ENCODE measurements around the gene CRHR1.

The CRHR1 gene

DNA sequence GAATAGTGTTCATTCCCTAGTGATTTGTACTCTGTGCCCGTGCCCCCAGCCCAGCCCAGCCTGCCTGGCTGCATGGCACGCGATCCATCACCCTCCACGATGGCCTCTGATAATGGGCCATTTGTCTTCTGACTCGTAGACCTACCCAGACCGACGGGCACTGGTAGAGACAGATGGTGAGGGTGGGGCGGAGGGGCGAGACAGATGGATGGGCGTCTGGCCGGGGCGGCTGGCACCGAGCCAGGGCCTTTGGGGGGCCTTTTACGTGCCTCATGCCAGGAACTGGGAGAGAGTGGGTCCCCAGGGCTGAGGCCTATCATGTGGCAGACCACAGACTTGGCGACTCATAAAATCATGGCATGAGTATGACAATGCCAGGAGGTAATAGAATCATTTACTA is 25.4 kb downstream of the CRHR1 start:
- Histone ChIP-seq H3K4me1 (ENCODE audit: control insufficient read depth, insufficient read depth, low read length) (no peaks in the 10 kb centered on the region), H3K27me3 (ENCODE audit: control insufficient read depth in 1 of 2, insufficient read depth in 2 of 2, low read length in 2 of 2) (peaks cover 9 to 16% of the 10 kb centered on the region in 2 donors), H3K36me3 (ENCODE audit: control insufficient read depth in 2 of 2, insufficient read depth in 2 of 2, low read length in 2 of 2) (no peaks in the 10 kb centered on the region), H3K4me3 (ENCODE audit: low read length in 2 of 2) (no peak overlapping the region), H3K9ac (ENCODE audit: low read length in 2 of 2) (no peak overlapping the region), H3K27ac (ENCODE audit: low read length) (no peak overlapping the region), H3K9me3 (ENCODE audit: control insufficient read depth in 2 of 2, low read length in 2 of 2) (no peaks in the 10 kb centered on the region)

DNA sequence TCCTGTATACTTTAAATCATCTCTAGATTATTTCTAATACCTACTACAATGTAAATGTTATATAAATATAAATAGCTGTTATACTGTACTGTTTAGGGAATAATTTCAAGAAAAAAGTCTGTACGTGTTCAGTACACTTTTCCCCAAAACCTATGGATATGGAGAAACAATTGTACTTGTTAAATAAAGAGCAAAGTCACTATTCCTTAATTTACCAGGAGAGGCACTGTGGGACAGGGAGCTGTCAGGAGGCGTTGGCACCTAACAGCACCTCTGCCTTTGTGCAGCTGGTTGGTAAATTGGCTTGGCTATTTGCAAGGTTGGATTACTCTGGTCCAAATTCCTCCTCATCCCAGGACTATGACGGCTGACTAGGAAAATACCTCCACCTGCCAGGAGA is 28.0 kb downstream of the CRHR1 start:
- H3K36me3 ChIP-seq (ENCODE audit: control insufficient read depth in 2 of 2, insufficient read depth in 2 of 2, low read length in 2 of 2) = no peaks in the 10 kb centered on the region
- peaks cover 9 to 11% of the 10 kb centered on the region in 2 donors for H3K27me3 ChIP-seq (ENCODE audit: control insufficient read depth in 1 of 2, insufficient read depth in 2 of 2, low read length in 2 of 2)

DNA sequence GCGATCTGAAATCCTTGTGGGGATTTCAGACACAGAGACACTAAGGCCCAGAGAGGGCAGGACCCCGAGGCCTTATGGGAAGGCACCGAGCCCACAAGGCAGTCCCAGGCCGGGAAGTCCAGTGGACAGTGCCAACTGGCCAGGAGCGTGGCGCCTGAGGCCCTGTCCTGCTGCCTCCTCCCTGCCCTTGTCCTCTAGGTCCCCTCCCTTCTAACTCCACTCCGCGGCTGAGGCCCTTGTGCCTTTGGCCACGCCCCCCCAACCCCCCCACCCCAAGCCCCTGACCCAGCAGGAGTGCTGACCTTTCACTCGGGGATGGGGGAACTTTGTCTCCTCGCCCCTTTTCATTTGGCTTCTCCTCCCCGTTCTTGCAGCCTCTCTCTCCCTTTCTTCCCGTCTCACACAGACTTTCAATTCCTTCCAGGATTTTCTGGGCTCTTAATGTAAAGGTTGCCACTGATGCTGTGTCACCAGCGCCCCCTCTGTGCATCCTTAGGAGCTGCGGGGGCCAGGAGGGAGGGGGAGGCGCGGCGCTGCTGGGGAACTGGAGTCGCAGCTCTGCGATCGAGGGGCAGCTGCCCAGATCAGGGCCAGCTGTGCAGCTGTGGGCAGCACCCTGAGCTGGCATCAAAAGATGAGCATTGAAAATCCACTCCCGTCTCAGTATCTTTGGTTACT is 29.1 kb downstream of the CRHR1 start:
- Histone ChIP-seq H3K4me1 (ENCODE audit: control insufficient read depth, insufficient read depth, low read length) (peaks cover 2% of the 10 kb centered on the region), H3K27ac (ENCODE audit: low read length) (no peak overlapping the region), H3K27me3 (ENCODE audit: control insufficient read depth in 1 of 2, insufficient read depth in 2 of 2, low read length in 2 of 2) (peaks cover 7 to 9% of the 10 kb centered on the region in 2 donors), H3K36me3 (ENCODE audit: control insufficient read depth in 2 of 2, insufficient read depth in 2 of 2, low read length in 2 of 2) (no peaks in the 10 kb centered on the region), H3K4me3 (ENCODE audit: low read length in 2 of 2) (no peak overlapping the region), H3K9me3 (ENCODE audit: control insufficient read depth in 2 of 2, low read length in 2 of 2) (no peaks in the 10 kb centered on the region), H3K9ac (ENCODE audit: low read length in 2 of 2) (no peak overlapping the region)

More for the DNA sequence above, 28.0 kb downstream of the CRHR1 start:
- peaks cover 2% of the 10 kb centered on the region for H3K4me1 ChIP-seq (ENCODE audit: control insufficient read depth, insufficient read depth, low read length)
- H3K9ac ChIP-seq (ENCODE audit: low read length in 2 of 2) = no peak overlapping the region
- H3K9me3 ChIP-seq (ENCODE audit: control insufficient read depth in 2 of 2, low read length in 2 of 2) = no peaks in the 10 kb centered on the region
- no peak overlapping the region for H3K27ac ChIP-seq (ENCODE audit: low read length)
- H3K4me3 ChIP-seq (ENCODE audit: low read length in 2 of 2) = no peak overlapping the region

DNA sequence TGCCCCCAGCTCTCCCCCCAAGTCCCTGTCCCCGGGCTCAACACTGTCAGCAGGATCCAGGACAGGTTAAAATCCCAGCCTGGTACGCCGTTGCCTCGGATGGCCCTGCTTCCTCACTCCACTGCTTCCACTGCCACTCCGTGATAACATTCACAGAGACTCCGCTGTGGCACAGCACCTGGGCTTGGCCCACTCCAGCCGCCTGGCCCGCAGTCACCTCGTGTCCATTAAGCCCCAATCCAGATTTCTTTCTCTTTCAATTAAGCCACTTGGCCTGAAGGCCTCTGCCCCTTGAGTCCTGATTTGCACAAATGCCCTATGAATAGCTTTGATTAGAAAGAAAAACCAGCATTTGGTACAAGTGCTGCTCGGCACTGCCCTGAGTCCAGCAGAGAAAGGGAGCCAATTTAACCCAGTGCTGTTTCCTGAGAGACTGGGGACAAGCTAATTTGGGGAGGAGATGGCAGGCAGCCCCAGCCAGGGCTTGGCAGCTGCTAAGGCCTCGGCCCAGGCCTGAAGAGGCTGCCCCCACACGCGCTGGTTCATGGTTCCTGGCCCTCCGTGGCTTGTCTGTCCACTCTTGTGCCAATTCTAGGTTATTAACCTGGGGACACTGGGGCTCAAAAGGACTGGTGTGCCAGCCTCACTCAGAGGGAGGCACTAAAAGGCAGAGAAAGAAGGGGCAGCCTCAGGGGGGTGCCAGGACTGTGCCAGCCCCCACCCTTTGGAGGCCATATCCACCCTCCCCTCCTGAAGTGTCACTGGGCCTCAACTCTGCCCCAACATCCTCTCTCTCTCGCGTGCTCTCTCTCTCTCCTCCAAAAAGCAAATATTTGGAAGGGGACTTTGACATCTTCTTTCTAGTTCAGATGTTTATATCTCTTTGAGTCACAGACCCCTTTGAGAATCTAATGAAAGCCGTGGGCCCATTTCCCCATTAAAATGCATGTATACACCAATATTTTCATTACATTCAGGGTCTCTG is 30.8 kb downstream of the CRHR1 start:
- no peaks in the 10 kb centered on the region for H3K36me3 ChIP-seq (ENCODE audit: control insufficient read depth in 2 of 2, insufficient read depth in 2 of 2, low read length in 2 of 2)
- no peaks in the 10 kb centered on the region for H3K9me3 ChIP-seq (ENCODE audit: control insufficient read depth in 2 of 2, low read length in 2 of 2)
- no peak overlapping the region for H3K9ac ChIP-seq (ENCODE audit: low read length in 2 of 2)
- H3K4me3 ChIP-seq (ENCODE audit: low read length in 2 of 2) = no peak overlapping the region
- peaks cover 3 to 7% of the 10 kb centered on the region in 2 donors for H3K27me3 ChIP-seq (ENCODE audit: control insufficient read depth in 1 of 2, insufficient read depth in 2 of 2, low read length in 2 of 2)
- peaks cover 2% of the 10 kb centered on the region for H3K4me1 ChIP-seq (ENCODE audit: control insufficient read depth, insufficient read depth, low read length)
- no peak overlapping the region for H3K27ac ChIP-seq (ENCODE audit: low read length)

DNA sequence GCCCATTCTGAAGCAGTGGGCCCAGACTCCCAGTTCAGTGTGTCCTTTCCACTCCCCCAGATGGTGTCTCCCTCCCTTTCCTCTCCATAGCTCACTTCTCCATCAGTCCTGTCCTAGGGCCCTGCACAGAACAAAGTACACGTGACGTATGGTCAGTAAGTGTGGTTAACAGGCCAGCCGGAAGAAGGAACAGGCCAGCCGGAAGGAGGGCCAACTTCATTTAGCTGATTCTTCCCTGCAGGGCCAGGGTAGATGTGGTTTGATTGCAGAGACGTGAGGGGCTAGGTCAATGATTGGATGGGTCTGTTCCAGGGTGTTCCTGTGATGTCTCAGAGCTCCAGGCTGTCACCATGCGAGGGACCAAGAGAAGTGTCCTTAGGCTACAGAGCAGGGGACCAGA is 31.6 kb downstream of the CRHR1 start:
- no peak overlapping the region for H3K9ac ChIP-seq (ENCODE audit: low read length in 2 of 2)
- H3K27me3 ChIP-seq (ENCODE audit: control insufficient read depth in 1 of 2, insufficient read depth in 2 of 2, low read length in 2 of 2) = peaks cover 3 to 5% of the 10 kb centered on the region in 2 donors
- H3K36me3 ChIP-seq (ENCODE audit: control insufficient read depth in 2 of 2, insufficient read depth in 2 of 2, low read length in 2 of 2) = no peaks in the 10 kb centered on the region
- H3K4me3 ChIP-seq (ENCODE audit: low read length in 2 of 2) = no peak overlapping the region
- no peaks in the 10 kb centered on the region for H3K9me3 ChIP-seq (ENCODE audit: control insufficient read depth in 2 of 2, low read length in 2 of 2)
- no peak overlapping the region for H3K27ac ChIP-seq (ENCODE audit: low read length)
- H3K4me1 ChIP-seq (ENCODE audit: control insufficient read depth, insufficient read depth, low read length) = peaks cover 2% of the 10 kb centered on the region

DNA sequence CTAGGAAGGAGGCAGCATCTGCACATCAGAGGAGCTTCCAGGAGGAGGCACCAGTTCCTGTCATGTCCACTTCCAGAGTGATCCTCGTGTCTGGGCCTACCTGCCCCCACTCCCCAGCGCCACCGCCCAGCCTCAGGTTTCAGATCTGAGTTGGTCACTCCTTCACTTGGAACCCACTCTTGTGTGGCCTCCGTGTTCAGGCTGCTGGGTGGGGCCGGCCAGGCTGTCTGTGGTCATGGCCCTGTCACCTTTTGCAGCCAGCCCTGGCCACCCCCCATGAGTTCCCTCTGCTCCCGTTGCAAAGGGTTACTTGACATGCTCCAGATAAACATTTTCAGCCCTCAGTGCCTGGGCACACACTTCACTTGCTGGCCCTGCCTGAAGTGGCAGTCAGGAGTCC is 33.9 kb downstream of the CRHR1 start:
- no peak overlapping the region for H3K4me3 ChIP-seq (ENCODE audit: low read length in 2 of 2)
- no peaks in the 10 kb centered on the region for H3K9me3 ChIP-seq (ENCODE audit: control insufficient read depth in 2 of 2, low read length in 2 of 2)
- H3K27me3 ChIP-seq (ENCODE audit: control insufficient read depth in 1 of 2, insufficient read depth in 2 of 2, low read length in 2 of 2) = peaks cover 2 to 3% of the 10 kb centered on the region in 2 donors
- no peak overlapping the region for H3K9ac ChIP-seq (ENCODE audit: low read length in 2 of 2)
- no peaks in the 10 kb centered on the region for H3K36me3 ChIP-seq (ENCODE audit: control insufficient read depth in 2 of 2, insufficient read depth in 2 of 2, low read length in 2 of 2)
- no peak overlapping the region for H3K27ac ChIP-seq (ENCODE audit: low read length)
- H3K4me1 ChIP-seq (ENCODE audit: control insufficient read depth, insufficient read depth, low read length) = peaks cover 2% of the 10 kb centered on the region

DNA sequence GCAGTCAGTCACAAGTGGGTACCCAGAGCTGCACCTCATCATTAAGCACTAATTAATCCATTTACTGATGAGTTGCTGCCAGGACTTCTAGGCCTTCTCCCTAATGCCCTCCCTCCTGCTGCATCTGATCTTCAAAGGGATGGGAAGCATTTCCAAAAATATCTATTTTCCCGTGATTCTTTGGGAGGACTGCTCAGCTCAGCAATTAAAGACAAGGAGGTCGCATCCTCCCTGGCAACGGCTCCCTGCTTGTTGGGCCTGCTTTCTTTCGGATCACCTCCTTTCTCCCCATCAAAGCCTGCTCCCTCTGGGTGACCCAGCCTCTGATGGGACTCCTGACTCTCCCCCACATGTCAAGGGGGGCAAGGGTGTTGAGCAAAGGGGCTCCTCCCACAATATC is 34.6 kb downstream of the CRHR1 start:
- Histone ChIP-seq H3K9me3 (ENCODE audit: control insufficient read depth in 2 of 2, low read length in 2 of 2) (no peaks in the 10 kb centered on the region), H3K27me3 (ENCODE audit: control insufficient read depth in 1 of 2, insufficient read depth in 2 of 2, low read length in 2 of 2) (peaks cover 0 to 2% of the 10 kb centered on the region in 2 donors), H3K36me3 (ENCODE audit: control insufficient read depth in 2 of 2, insufficient read depth in 2 of 2, low read length in 2 of 2) (no peaks in the 10 kb centered on the region), H3K27ac (ENCODE audit: low read length) (no peak overlapping the region), H3K4me3 (ENCODE audit: low read length in 2 of 2) (no peak overlapping the region), H3K4me1 (ENCODE audit: control insufficient read depth, insufficient read depth, low read length) (peaks cover 2% of the 10 kb centered on the region), H3K9ac (ENCODE audit: low read length in 2 of 2) (no peak overlapping the region)

DNA sequence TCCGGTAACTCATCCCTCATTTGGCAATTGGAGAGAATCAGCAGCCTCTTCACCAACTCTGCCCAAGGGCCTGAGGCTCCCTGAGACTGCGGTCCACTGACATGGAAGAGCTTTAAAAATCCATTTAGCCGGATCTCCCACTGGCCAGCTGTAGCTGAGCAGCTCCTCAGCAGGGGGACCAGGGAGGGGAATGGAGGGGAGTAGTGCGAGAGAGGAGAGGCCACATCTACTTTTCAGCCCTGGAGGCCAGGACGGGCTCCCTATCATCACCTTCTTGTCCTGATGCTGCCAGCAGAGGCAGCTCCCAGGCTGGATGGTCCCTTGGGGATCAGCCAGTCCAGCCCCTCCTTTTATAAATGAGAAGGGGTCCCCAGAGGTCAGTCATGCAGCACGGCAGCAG is 35.5 kb downstream of the CRHR1 start:
- no peaks in the 10 kb centered on the region for H3K9me3 ChIP-seq (ENCODE audit: control insufficient read depth in 2 of 2, low read length in 2 of 2)
- peaks cover 2% of the 10 kb centered on the region for H3K4me1 ChIP-seq (ENCODE audit: control insufficient read depth, insufficient read depth, low read length)
- peaks cover 0 to 5% of the 10 kb centered on the region in 2 donors for H3K27me3 ChIP-seq (ENCODE audit: control insufficient read depth in 1 of 2, insufficient read depth in 2 of 2, low read length in 2 of 2)
- no peak overlapping the region for H3K27ac ChIP-seq (ENCODE audit: low read length)
- no peak overlapping the region for H3K9ac ChIP-seq (ENCODE audit: low read length in 2 of 2)
- H3K4me3 ChIP-seq (ENCODE audit: low read length in 2 of 2) = no peak overlapping the region
- H3K36me3 ChIP-seq (ENCODE audit: control insufficient read depth in 2 of 2, insufficient read depth in 2 of 2, low read length in 2 of 2) = no peaks in the 10 kb centered on the region

DNA sequence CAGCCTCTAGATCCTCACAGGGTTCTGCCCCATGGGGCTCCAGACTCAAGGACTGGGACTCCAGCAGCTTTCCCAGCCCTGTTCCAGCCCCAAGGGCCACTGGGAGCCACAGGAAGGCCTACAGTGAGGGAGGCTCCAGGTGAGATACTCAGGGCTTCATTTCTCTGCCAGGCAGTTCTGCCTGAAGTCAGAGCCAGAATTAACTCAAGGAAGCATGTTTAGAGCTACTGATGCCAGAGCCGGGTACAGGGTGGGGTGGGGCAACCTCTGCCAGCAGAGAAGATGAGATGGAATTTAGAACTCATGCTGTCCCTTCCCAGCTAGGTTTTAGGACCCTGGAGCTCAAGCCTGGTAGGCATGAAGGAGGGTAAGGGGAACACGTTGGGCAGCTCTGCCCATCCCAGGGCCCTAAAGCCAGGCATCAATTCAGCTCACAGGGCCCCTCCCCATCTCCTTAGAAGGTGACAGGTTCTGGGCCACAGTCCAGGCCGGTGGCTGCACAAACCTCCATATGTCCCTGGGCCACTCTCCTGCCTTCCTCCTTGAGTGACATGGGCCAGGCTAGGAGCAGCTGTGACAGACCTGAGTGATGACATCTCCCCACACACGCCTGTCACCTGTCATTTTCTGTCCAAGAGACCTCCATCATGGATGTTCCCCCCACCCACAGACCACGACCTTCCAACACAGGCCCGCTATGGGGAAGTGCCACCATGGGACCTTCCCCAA is 36.1 kb downstream of the CRHR1 start:
- H3K27ac ChIP-seq (ENCODE audit: low read length) = no peak overlapping the region

DNA sequence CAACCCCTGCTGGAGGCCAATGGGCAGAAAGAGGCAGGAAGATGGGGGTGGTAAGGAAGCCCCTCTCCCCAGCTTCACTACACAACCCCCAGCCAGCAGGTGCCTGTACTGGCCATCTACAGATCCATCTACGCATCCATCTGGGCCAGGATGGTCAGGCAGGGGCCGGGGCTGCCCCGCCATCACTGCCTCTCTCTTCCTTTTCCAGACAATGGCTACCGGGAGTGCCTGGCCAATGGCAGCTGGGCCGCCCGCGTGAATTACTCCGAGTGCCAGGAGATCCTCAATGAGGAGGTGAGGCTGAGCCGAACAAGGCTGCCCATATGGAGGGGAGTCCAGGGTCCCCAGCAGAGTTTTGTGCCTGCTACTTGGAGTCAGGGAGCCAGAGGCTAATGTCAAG is 37.0 kb downstream of the CRHR1 start:
- Histone ChIP-seq H3K36me3 (ENCODE audit: control insufficient read depth in 2 of 2, insufficient read depth in 2 of 2, low read length in 2 of 2) (no peaks in the 10 kb centered on the region), H3K9ac (ENCODE audit: low read length in 2 of 2) (no peak overlapping the region), H3K27me3 (ENCODE audit: control insufficient read depth in 1 of 2, insufficient read depth in 2 of 2, low read length in 2 of 2) (peaks cover 0 to 5% of the 10 kb centered on the region in 2 donors), H3K9me3 (ENCODE audit: control insufficient read depth in 2 of 2, low read length in 2 of 2) (no peaks in the 10 kb centered on the region), H3K4me1 (ENCODE audit: control insufficient read depth, insufficient read depth, low read length) (no peaks in the 10 kb centered on the region), H3K4me3 (ENCODE audit: low read length in 2 of 2) (no peak overlapping the region), H3K27ac (ENCODE audit: low read length) (no peak overlapping the region)

More for the DNA sequence above, 36.1 kb downstream of the CRHR1 start:
- no peaks in the 10 kb centered on the region for H3K9me3 ChIP-seq (ENCODE audit: control insufficient read depth in 2 of 2, low read length in 2 of 2)
- H3K4me3 ChIP-seq (ENCODE audit: low read length in 2 of 2) = no peak overlapping the region
- H3K27me3 ChIP-seq (ENCODE audit: control insufficient read depth in 1 of 2, insufficient read depth in 2 of 2, low read length in 2 of 2) = peaks cover 0 to 5% of the 10 kb centered on the region in 2 donors
- peaks cover 2% of the 10 kb centered on the region for H3K4me1 ChIP-seq (ENCODE audit: control insufficient read depth, insufficient read depth, low read length)
- H3K9ac ChIP-seq (ENCODE audit: low read length in 2 of 2) = no peak overlapping the region
- no peaks in the 10 kb centered on the region for H3K36me3 ChIP-seq (ENCODE audit: control insufficient read depth in 2 of 2, insufficient read depth in 2 of 2, low read length in 2 of 2)
